Pancreas (tissue), 10 donors: ENCODE results near the gene ZNF283. TPM values are rescaled to one million over a fixed set of nuclear protein-coding genes. Genes with fewer than 3 reads are reported as not detected.
A peak's percentile ranks its signal among the peaks of the same experiment; 100 is the strongest.
"Not testable (repeated sequence)": the region's sequence is repeated elsewhere in the genome, so short reads cannot be mapped to it uniquely, and the experiment has no call there.

Source experiments
- ATAC-seq, 4 donors: fragments of 200-7000 bp; cut with Tn5 transposase; one replicate each; pipeline versions ENCODE4 v1.8.0 to v1.9.1; 2020; ENCODE audit warnings: mild to moderate bottlenecking in 4 of 4, moderate library complexity in 4 of 4
- DNase-seq, 6 donors: peaks; one replicate each; pipeline ENCODE4 v3.0.0-alpha.2; 2020
- FAIRE-seq: peaks from 2 replicates; lab custom pipeline; 2012; peaks lifted over from hg19 to GRCh38; lab: Jason Lieb, UNC
- H3K27ac ChIP-seq, 4 donors: fragments of 200-600 bp; sonication (generic); 1 replicate in 3 of 4; 2 replicates in 1 of 4; pipeline versions ENCODE4 v1.5.0 to v1.8.0; 2020
- H3K27me3 ChIP-seq, 4 donors: fragments of 200-600 bp; one replicate each; pipeline ENCODE4 v1.8.0; 2021
- H3K36me3 ChIP-seq, 3 donors: fragments of 200-600 bp; sonication (generic) in 1 of 3; one replicate each; pipeline versions ENCODE4 v1.5.0 to v1.8.0; 2020 to 2021
- H3K4me1 ChIP-seq, 3 donors: fragments of 200-600 bp; one replicate each; pipeline ENCODE4 v1.8.0; 2021
- H3K4me3 ChIP-seq, 4 donors: fragments of 200-600 bp; sonication (generic) in 2 of 4; one replicate each; pipeline versions ENCODE4 v1.5.0 to v1.8.0; 2020 to 2021
- H3K9me3 ChIP-seq, 4 donors: fragments of 200-600 bp; one replicate each; pipeline ENCODE4 v1.8.0; 2021
- WGBS, 2 donors: extraction: QIAGEN DNeasy Blood & Tissue Kit; methylation state at CpG; one replicate each; pipeline ENCODE4 v1.1.7; 2013; 5-methylcytosine and 5-hydroxymethylcytosine counted together
- intact Hi-C, 3 donors: fragments of 100-400 bp; cut with DNase I; formaldehyde crosslinking; loops; one replicate each; pipeline versions ENCODE4 v1.11.1 to v1.14.2; 2022
- polyA plus RNA-seq, 2 donors: library from polyadenylated mRNA; stranded (reverse); fragments of 200-250 nt; gene quantifications; one replicate each; pipeline ENCODE4 v1.2.3, GENCODE V29; 2013
- total RNA-seq, 6 donors: library from RNA; stranded (reverse); fragmentation: NEBNext Ultra II Directional in 4 of 6; extraction: Animal tissue kit (Norgen Biotek cat#: 25700) in 4 of 6; gene quantifications; one replicate each; pipeline versions ENCODE4 v1.2.1 to v1.2.4, GENCODE V29; 2021 to 2023
- TF ChIP-seq, protein P1 (sequence below), 4 donors: fragments of 200-600 bp; sonication (generic) in 3 of 4; IDR thresholded peaks; one replicate each; pipeline versions ENCODE4 v1.5.0 to v1.8.0; 2021; ENCODE audit warnings: antibody characterized with exemption in 4 of 4
- donor health status: healthy with polysubstance abuse.
- donor health status: DM: no; HTN: no; CAD: no; lungs with moderate emphysema.
- donor health status: DM: no; HTN: no; CAD: no.
- donor health status: control.
- donor health status: control.
- donor health status: Bipolar disorder and iron deficiency.
- donor health status: DM: yes; HTN: yes; CAD: no.
- donor health status: DM: no; HTN: no; CAD: no.
- donor health status: DM: no; HTN: no; CAD: no.
- donor health status: DM: yes; HTN: yes; CAD: no.

Gene ZNF283
- total and polyA plus RNA-seq, 8 donors, result 1.9 to 7.7 (median 3.6) TPM

DNA sequence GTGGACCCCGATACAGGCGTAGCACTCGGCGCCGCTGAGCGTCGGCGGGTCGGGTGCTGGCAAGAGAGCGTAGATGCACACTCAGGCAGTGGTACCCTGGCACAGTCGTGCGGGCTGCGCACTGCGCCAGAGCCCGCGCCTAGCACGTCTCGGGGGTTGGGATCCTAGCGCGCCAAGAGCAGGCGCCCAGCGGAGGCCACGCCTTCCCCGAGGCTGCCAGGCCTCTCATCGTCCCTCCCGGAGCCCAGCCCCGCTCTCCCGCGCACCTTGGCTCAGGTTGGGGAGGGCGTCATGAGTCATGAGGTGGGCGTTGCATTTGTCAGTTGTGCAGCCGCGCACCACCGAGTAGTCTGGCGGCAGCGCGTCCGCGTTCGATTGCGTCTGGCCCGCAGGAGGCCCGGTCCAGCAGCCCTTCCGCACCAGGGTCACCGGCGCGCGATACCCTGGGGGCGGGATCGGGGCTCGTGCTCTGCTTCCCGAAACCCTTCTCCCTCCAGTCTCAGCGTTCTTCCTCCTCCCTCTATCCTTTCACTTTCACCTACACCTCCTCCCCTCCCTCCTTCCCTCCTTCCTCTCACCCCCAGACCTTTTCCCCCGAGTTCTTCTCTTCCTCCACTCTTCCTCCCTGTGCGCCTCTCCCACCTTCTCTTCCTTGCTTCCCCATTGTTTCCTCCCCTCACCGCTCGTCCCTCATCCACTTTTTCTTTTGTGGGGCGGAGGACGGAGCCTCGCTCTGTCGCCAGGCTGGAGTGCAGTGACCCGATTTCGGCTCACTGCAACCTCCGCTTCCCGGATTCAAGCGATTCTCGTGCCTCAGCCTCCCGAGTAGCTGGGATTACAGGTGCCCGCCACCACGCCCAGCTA is 28.3 kb upstream of the ZNF283 start:
- no peak for FAIRE-seq
- no peak overlapping the region for H3K27ac ChIP-seq

DNA sequence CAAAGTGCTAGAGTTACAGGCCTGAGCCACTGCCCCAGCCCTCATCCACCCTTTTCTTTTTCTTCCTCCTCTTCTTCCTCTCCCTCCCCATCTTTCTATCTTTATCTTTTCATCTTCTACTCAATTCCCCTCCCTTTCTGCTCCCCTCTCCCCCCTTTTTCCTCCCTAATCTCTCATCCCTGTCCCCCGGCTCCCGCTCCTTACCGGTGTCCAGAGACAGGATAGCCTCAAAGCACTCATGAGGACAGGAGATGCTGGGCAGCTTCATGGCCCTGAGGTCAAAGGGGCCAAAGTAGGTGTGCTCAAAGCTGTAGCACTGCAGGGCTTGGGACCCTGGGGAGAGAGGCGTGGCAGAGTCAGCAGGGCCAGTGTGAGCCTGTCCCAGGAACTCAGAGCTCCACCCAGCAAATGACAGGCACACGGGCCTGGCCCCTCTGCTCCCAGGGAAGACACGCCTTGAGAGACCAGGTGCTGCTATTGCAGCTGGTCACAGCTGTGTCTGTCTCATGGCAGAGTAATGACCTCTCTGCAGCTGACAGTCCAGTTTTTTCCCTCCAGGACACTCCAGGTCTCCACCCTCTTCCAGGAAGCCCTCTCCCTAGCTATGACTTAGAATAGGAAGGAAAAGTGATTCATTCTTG is 27.5 kb upstream of the ZNF283 start:
- 62 to 63% methylated on average over 6 of the region's 6 CpGs for WGBS, 2 donors
- Histone ChIP-seq H3K4me3 (no peak overlapping the region), H3K36me3 (no peaks in the 10 kb centered on the region), H3K27ac (no peak overlapping the region), H3K27me3 (no peaks in the 10 kb centered on the region), H3K4me1 (no peaks in the 10 kb centered on the region), H3K9me3 (no peaks in the 10 kb centered on the region)
- intact Hi-C loops, result no loop called here
- no peak for DNase-seq
- peak in 2 of 4 donors; percentile 30 to 39 for ATAC-seq
- no peak for FAIRE-seq
- TF ChIP-seq, protein P1, sequence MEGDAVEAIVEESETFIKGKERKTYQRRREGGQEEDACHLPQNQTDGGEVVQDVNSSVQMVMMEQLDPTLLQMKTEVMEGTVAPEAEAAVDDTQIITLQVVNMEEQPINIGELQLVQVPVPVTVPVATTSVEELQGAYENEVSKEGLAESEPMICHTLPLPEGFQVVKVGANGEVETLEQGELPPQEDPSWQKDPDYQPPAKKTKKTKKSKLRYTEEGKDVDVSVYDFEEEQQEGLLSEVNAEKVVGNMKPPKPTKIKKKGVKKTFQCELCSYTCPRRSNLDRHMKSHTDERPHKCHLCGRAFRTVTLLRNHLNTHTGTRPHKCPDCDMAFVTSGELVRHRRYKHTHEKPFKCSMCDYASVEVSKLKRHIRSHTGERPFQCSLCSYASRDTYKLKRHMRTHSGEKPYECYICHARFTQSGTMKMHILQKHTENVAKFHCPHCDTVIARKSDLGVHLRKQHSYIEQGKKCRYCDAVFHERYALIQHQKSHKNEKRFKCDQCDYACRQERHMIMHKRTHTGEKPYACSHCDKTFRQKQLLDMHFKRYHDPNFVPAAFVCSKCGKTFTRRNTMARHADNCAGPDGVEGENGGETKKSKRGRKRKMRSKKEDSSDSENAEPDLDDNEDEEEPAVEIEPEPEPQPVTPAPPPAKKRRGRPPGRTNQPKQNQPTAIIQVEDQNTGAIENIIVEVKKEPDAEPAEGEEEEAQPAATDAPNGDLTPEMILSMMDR (IDR thresholded peaks at IDR 0.05), result no peak

More for the DNA sequence above, 28.3 kb upstream of the ZNF283 start:
- no peaks in the 10 kb centered on the region for H3K27me3 ChIP-seq
- TF ChIP-seq, protein P1 (IDR thresholded peaks at IDR 0.05), result no peak
- 20 to 21% methylated on average over 69 to 70 of the region's 70 CpGs for WGBS, 2 donors
- H3K9me3 ChIP-seq, result no peaks in the 10 kb centered on the region
- ATAC-seq, result peak; percentile 77 to 95 (median 90)
- intact Hi-C loops, result no loop called here
- DNase-seq, result peak in 5 of 6 donors; percentile 35 to 69 (median 53)
- no peaks in the 10 kb centered on the region for H3K36me3 ChIP-seq
- no peaks in the 10 kb centered on the region for H3K4me1 ChIP-seq
- H3K4me3 ChIP-seq, result peak overlapping the region in 3 of 4 donors; percentile 36 to 52 (median 44)

DNA sequence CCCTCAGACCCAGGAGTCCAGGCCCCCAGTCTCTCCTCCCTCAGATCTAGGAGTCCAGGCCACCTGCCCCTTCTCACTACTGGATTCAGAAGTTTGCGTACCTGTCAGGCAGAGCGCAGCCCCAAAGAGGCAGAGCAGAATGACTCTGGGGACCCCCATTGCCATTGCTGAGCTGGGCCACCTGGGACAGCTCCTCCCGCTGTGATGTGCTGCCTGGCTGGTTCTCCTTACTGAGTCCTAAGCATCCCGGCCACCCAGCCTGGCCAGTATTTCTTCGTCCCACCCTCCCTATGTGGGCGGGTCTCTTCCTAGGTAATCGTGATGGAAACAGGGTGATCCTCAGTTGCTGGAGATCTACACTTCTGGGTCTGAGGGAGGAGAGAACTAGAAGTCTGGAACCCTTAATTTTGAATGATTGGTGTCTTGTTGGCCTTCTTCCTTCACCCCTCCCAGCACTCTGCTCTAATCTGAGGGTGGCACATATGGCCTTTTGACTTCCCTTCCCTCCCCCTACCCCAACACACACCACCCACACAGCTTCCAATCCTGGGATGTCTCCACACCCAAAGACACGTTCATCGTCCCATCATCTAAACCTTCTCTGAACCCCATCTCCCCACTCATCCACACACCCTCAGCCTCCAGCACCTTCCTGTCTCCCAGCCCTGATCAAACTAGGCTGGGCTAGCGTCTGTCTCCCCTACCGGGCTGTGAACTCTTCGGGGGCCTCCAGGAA is 24.7 kb upstream of the ZNF283 start, which contains the start of gene LYPD5:
TSS of gene LYPD5 (minus strand) at position 232 of the 736 bp plus-strand sequence. CDS start at position 165, 67 bp downstream.
- no peaks in the 10 kb centered on the region for H3K4me1 ChIP-seq
- intact Hi-C loops, result no loop called here
- FAIRE-seq (no peak), DNase-seq (no peak), ATAC-seq (no peak)
- no peak within 1 kb of the TSS for H3K4me3 ChIP-seq
- H3K36me3 ChIP-seq, result no peaks in the 10 kb centered on the region
- no peaks in the 10 kb centered on the region for H3K27me3 ChIP-seq
- H3K27ac ChIP-seq, result no peak within 1 kb of the TSS
- H3K9me3 ChIP-seq, result no peaks in the 10 kb centered on the region
- 43 to 58% methylated on average over 12 of the region's 12 CpGs for WGBS, 2 donors
- TF ChIP-seq, protein P1 (IDR thresholded peaks at IDR 0.05), result no peak

DNA sequence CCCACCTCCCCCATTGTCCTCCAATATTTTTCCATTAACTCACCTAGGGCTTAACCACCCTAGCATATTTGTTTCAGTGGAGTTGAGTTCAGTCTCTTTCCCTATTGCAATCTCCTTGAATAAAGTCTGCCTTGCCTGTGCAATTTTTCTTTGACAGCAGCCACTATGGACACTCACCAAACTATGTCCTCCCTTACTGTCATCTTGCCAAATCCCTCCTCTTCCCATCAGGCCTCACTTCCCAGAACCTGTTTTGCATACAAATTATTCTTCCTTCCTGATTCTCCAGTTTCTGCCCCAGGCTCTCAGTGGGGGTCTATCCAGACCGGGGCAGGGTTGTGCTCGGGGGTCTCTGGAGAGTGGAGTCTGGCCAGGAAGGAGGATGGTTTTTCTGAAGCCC is 22.7 kb upstream of the ZNF283 start:
- intact Hi-C loops, result no loop called here
- no peak for FAIRE-seq
- DNase-seq, result no peak

DNA sequence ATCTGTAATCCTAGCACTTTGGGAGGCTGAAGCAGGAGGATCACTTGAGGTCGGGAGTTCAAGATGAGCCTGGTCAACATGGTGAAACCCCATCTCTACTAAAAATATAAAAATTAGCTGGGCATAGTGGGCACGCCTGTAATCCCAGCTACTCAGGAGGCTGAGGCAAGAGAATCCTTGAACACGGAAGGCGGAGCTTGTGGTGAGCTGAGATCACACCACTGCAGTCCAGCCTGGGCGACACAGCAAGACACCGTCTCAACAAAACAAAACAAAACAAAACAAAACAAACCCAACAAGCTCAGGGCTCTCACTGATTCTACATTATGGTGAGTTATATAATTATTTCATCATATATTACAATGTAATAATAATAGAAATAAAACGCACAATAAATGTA is 20.7 kb upstream of the ZNF283 start:
- H3K4me1 ChIP-seq, H3K4me3 ChIP-seq, intact Hi-C loops, H3K27me3 ChIP-seq, H3K9me3 ChIP-seq, DNase-seq, ATAC-seq, H3K27ac ChIP-seq, H3K36me3 ChIP-seq, FAIRE-seq: not testable (repeated sequence)
- WGBS, 2 donors, result 70 to 86% methylated on average over 7 of the region's 7 CpGs

More for the DNA sequence above, 22.7 kb upstream of the ZNF283 start:
- H3K9me3 ChIP-seq, result no peaks in the 10 kb centered on the region
- TF ChIP-seq, protein P1 (IDR thresholded peaks at IDR 0.05), result no peak
- H3K27ac ChIP-seq, result no peak overlapping the region
- H3K4me1 ChIP-seq, result no peaks in the 10 kb centered on the region
- no peak overlapping the region for H3K4me3 ChIP-seq
- no peaks in the 10 kb centered on the region for H3K27me3 ChIP-seq
- WGBS, 2 donors, result 43 to 49% methylated on average over 2 of the region's 2 CpGs
- no peak for ATAC-seq
- H3K36me3 ChIP-seq, result no peaks in the 10 kb centered on the region
